K562 (cell line): ENCODE data around the gene SYVN1. TPM values are rescaled to one million over a fixed set of nuclear protein-coding genes. Genes with fewer than 3 reads are reported as not detected.

Experiments
- E2F4 ChIP-seq: sonication (generic); formaldehyde crosslinking; IDR thresholded peaks from 2 replicates; pipeline ENCODE4 v1.8.0; 2022; ENCODE audit warnings: mild to moderate bottlenecking, low read depth, missing genetic modification reagents
- GABPB1 ChIP-seq: sonication (generic); formaldehyde crosslinking; IDR thresholded peaks from 2 replicates; pipeline ENCODE4 v1.8.0; 2022; ENCODE audit warnings: mild to moderate bottlenecking, missing genetic modification reagents
- ID3 ChIP-seq, 2 experiments: fragments of 250-450 bp in 1 of 2; fragments of 450-650 bp in 1 of 2; sonication (Bioruptor Pico) in 1 of 2; IDR thresholded peaks; 2 replicates each; pipeline versions ENCODE4 v1.6.1 to v1.8.0; 2016 to 2021; ENCODE audit warnings: mild to moderate bottlenecking in 2 of 2, moderate library complexity in 2 of 2, missing compliant biosample characterization in 1 of 2, missing genetic modification characterization in 1 of 2
- IFI16 ChIP-seq: fragments of 250-450 bp; sonication (Bioruptor Pico); IDR thresholded peaks from 2 replicates; pipeline ENCODE4 v2.1.2; 2022; ENCODE audit warnings: mild to moderate bottlenecking, inconsistent platforms
- KAT7 ChIP-seq: sonication (generic); formaldehyde crosslinking; IDR thresholded peaks from 2 replicates; pipeline ENCODE4 v1.8.0; 2022; ENCODE audit warnings: missing genetic modification reagents, mild to moderate bottlenecking, borderline replicate concordance
- NR2C2 ChIP-seq, 2 experiments: fragments of 200-800 bp in 1 of 2; sonication (Bioruptor generic) in 1 of 2; sonication (generic) in 1 of 2; formaldehyde crosslinking in 1 of 2; IDR thresholded peaks; 2 replicates each; pipeline versions ENCODE4 v1.6.1 to v1.8.0; 2016 to 2022; ENCODE audit warnings: mild to moderate bottlenecking in 1 of 2, missing compliant biosample characterization in 1 of 2, missing genetic modification characterization in 1 of 2, missing genetic modification reagents in 1 of 2
- SIRT6 ChIP-seq: IDR thresholded peaks from one replicate; pipeline ENCODE4 v1.6.1; 2012; ENCODE audit warnings: low read depth, mild to moderate bottlenecking, control low read depth, inconsistent platforms, low read length, moderate library complexity
- SMARCE1 ChIP-seq: fragments of 450-650 bp; IDR thresholded peaks from 2 replicates; pipeline ENCODE4 v1.7.1; 2016; ENCODE audit warnings: mild to moderate bottlenecking
- SREBF2 ChIP-seq: sonication (generic); formaldehyde crosslinking; IDR thresholded peaks from 2 replicates; pipeline ENCODE4 v1.4.0; 2020; ENCODE audit warnings: mild to moderate bottlenecking, missing genetic modification reagents
- SRSF3 ChIP-seq: fragments of 200-400 bp; formaldehyde crosslinking; IDR thresholded peaks from 2 replicates; pipeline ENCODE4 v1.6.1; 2016; ENCODE audit warnings: mild to moderate bottlenecking, low read length, moderate library complexity; ENCODE audit not compliant: insufficient read depth
- ZBTB2 ChIP-seq: fragments of 450-650 bp; IDR thresholded peaks from 2 replicates; pipeline ENCODE4 v1.6.1; 2016; ENCODE audit warnings: antibody characterized with exemption
- ZNF561 ChIP-seq: fragments of 450-650 bp; formaldehyde crosslinking; conservative IDR thresholded peaks from 2 replicates; pipeline ENCODE4 v1.4.0; 2020; ENCODE audit warnings: mild to moderate bottlenecking, moderate library complexity
- polyA plus RNA-seq, 8 experiments: library from polyadenylated mRNA; depleted of rRNA in 4 of 8; stranded (reverse) in 5 of 8; unstranded in 3 of 8; fragments of >200 nt; fragmentation: Nextera tagmentation in 2 of 8; fragmentation: Illumina TruSeq in 1 of 8; extraction: Ambion mirVana in 2 of 8; extraction: Trizol in 1 of 8; gene quantifications; 2 replicates each; pipeline versions ENCODE4 v1.2.1 to v1.2.3, GENCODE V29; 2011 to 2014; ENCODE audit warnings: inconsistent platforms in 1 of 8, missing spikeins in 1 of 8
- total RNA-seq, 7 experiments: library from RNA; depleted of rRNA in 6 of 7; stranded (reverse); fragments of >200 nt in 6 of 7; fragmentation: Illumina TruSeq in 2 of 7; extraction: Trizol in 2 of 7; gene quantifications; 2 replicates each; pipeline versions ENCODE4 v1.2.1 to v1.2.3, GENCODE V29; 2011 to 2021; ENCODE audit warnings: low replicate concordance in 1 of 7
- TF ChIP-seq, protein P1 (sequence below): sonication (generic); formaldehyde crosslinking; IDR thresholded peaks from 2 replicates; pipeline ENCODE4 v1.8.0; 2023; ENCODE audit warnings: mild to moderate bottlenecking, missing genetic modification reagents
- TF ChIP-seq, protein P2 (sequence below): sonication (generic); formaldehyde crosslinking; IDR thresholded peaks from 2 replicates; pipeline ENCODE4 v1.9.0; 2022; ENCODE audit warnings: mild to moderate bottlenecking, missing genetic modification reagents
- TF ChIP-seq, protein P3 (sequence below): fragments of 200-400 bp; formaldehyde crosslinking; IDR thresholded peaks from 2 replicates; pipeline ENCODE4 v1.6.1; 2017; ENCODE audit warnings: mild to moderate bottlenecking, low read depth, low read length, moderate library complexity

Gene SYVN1
- total and polyA plus RNA-seq, 9 of the 15 experiments (the other 6 are each of a cell fraction or from before 2014, with no cell fraction given), result 0.41 to 47.4 (median 9.9) TPM

DNA sequence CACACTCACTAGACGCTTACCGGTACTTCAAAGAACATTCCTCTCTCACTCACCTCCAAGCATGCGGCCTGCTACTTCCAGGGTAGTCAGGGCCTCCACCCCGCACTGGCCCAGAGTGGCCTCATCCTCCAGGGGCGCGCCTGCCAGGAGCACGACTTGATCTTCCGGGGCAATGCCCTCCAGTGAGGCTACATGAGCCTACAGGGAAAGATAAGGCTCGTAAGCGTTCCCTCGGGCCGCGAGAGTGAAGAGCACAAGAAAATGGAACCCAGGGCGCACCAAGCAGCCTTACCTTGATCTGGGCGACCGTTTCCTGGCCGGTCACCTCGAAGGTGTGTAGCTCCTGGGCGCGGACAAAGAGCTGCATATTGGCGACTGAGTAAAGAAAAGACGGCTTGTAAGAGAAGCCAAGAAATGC is 12.9 kb downstream of the SYVN1 start (continued):
- TF ChIP-seq, protein P1, sequence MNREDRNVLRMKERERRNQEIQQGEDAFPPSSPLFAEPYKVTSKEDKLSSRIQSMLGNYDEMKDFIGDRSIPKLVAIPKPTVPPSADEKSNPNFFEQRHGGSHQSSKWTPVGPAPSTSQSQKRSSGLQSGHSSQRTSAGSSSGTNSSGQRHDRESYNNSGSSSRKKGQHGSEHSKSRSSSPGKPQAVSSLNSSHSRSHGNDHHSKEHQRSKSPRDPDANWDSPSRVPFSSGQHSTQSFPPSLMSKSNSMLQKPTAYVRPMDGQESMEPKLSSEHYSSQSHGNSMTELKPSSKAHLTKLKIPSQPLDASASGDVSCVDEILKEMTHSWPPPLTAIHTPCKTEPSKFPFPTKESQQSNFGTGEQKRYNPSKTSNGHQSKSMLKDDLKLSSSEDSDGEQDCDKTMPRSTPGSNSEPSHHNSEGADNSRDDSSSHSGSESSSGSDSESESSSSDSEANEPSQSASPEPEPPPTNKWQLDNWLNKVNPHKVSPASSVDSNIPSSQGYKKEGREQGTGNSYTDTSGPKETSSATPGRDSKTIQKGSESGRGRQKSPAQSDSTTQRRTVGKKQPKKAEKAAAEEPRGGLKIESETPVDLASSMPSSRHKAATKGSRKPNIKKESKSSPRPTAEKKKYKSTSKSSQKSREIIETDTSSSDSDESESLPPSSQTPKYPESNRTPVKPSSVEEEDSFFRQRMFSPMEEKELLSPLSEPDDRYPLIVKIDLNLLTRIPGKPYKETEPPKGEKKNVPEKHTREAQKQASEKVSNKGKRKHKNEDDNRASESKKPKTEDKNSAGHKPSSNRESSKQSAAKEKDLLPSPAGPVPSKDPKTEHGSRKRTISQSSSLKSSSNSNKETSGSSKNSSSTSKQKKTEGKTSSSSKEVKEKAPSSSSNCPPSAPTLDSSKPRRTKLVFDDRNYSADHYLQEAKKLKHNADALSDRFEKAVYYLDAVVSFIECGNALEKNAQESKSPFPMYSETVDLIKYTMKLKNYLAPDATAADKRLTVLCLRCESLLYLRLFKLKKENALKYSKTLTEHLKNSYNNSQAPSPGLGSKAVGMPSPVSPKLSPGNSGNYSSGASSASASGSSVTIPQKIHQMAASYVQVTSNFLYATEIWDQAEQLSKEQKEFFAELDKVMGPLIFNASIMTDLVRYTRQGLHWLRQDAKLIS, result peak; percentile 2; the same call in 1 of the 2 replicates
- TF ChIP-seq ZNF561 (CRISPR knock-in tag) (no peak), SRSF3 (0 out of 2 replicates have a peak, but pooled peaks have one; percentile 51), SIRT6 (no peak), KAT7 (CRISPR knock-in tag) (0 out of 2 replicates have a peak, but pooled peaks have one; percentile 92), ID3 (CRISPR knock-in tag; IDR thresholded peaks at IDR 0.05) (no peak), ID3 (tag; IDR thresholded peaks at IDR 0.05) (no peak), ZBTB2 (no peak), NR2C2 (CRISPR knock-in tag; IDR thresholded peaks at IDR 0.05) (0 out of 2 replicates have a peak, but pooled peaks have one; percentile 23), NR2C2 (tag; IDR thresholded peaks at IDR 0.05) (peak; percentile 85), E2F4 (no peak), GABPB1 (CRISPR knock-in tag) (0 out of 2 replicates have a peak, but pooled peaks have one; percentile 7), SMARCE1 (0 out of 2 replicates have a peak, but pooled peaks have one; percentile 20), IFI16 (no peak), SREBF2 (CRISPR knock-in tag) (no peak)
- TF ChIP-seq, protein P2, sequence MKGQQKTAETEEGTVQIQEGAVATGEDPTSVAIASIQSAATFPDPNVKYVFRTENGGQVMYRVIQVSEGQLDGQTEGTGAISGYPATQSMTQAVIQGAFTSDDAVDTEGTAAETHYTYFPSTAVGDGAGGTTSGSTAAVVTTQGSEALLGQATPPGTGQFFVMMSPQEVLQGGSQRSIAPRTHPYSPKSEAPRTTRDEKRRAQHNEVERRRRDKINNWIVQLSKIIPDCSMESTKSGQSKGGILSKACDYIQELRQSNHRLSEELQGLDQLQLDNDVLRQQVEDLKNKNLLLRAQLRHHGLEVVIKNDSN, result peak; percentile 37; the same call in 1 of the 2 replicates
- TF ChIP-seq, protein P3, sequence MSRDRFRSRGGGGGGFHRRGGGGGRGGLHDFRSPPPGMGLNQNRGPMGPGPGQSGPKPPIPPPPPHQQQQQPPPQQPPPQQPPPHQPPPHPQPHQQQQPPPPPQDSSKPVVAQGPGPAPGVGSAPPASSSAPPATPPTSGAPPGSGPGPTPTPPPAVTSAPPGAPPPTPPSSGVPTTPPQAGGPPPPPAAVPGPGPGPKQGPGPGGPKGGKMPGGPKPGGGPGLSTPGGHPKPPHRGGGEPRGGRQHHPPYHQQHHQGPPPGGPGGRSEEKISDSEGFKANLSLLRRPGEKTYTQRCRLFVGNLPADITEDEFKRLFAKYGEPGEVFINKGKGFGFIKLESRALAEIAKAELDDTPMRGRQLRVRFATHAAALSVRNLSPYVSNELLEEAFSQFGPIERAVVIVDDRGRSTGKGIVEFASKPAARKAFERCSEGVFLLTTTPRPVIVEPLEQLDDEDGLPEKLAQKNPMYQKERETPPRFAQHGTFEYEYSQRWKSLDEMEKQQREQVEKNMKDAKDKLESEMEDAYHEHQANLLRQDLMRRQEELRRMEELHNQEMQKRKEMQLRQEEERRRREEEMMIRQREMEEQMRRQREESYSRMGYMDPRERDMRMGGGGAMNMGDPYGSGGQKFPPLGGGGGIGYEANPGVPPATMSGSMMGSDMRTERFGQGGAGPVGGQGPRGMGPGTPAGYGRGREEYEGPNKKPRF, result no peak
